H9 (cell line): ENCODE measurements around the gene CCL21. TPM values are rescaled to one million over a fixed set of nuclear protein-coding genes. Genes with fewer than 3 reads are reported as not detected.
A peak's percentile ranks its signal among the peaks of the same experiment; 100 is the strongest.

ENCODE experiments used
- DNase-seq: peaks from one replicate; pipeline ENCODE4 v3.0.0-alpha.2; 2017
- H2AFZ ChIP-seq: one replicate; pipeline ENCODE4 v1.6.1; 2013; ENCODE audit warnings: mild to moderate bottlenecking, low read length, control low read depth, moderate library complexity
- H2AK5ac ChIP-seq: 2 replicates; pipeline ENCODE4 v1.6.1; 2013; ENCODE audit warnings: low read length, control low read depth, mixed read lengths; ENCODE audit not compliant: insufficient read length
- H2BK120ac ChIP-seq: one replicate; pipeline ENCODE4 v1.6.1; 2013; ENCODE audit warnings: low read depth, mild to moderate bottlenecking, low read length, control low read depth, inconsistent platforms; ENCODE audit not compliant: poor library complexity, severe bottlenecking
- H2BK12ac ChIP-seq: 2 replicates; pipeline ENCODE4 v1.6.1; 2013; ENCODE audit warnings: low read length, control low read depth, mixed read lengths, low read depth; ENCODE audit not compliant: insufficient read length
- H2BK15ac ChIP-seq: 2 replicates; pipeline ENCODE4 v1.6.1; 2013; ENCODE audit warnings: low read depth, low read length, control low read depth
- H2BK20ac ChIP-seq: one replicate; pipeline ENCODE4 v1.6.1; 2013; ENCODE audit warnings: low read depth, mild to moderate bottlenecking, low read length, control low read depth, inconsistent platforms; ENCODE audit not compliant: poor library complexity, severe bottlenecking
- H2BK5ac ChIP-seq: 2 replicates; pipeline ENCODE4 v1.6.1; 2013; ENCODE audit warnings: low read length, control low read depth, mixed read lengths; ENCODE audit not compliant: insufficient read length
- H3K14ac ChIP-seq: 2 replicates; pipeline ENCODE4 v1.6.1; 2013; ENCODE audit warnings: low read length, control low read depth; ENCODE audit not compliant: insufficient read depth
- H3K18ac ChIP-seq: 2 replicates; pipeline ENCODE4 v1.6.1; 2013; ENCODE audit warnings: low read depth, mild to moderate bottlenecking, mixed read lengths, low read length, control low read depth; ENCODE audit not compliant: insufficient read length
- H3K23ac ChIP-seq: 2 replicates; pipeline ENCODE4 v1.6.1; 2013; ENCODE audit warnings: low read length, control low read depth, mixed read lengths, low read depth; ENCODE audit not compliant: insufficient read length
- H3K23me2 ChIP-seq: 2 replicates; pipeline ENCODE4 v1.6.1; 2013; ENCODE audit warnings: low read depth, mild to moderate bottlenecking, mixed read lengths, low read length, control low read depth; ENCODE audit not compliant: insufficient read length, poor library complexity, severe bottlenecking
- H3K27ac ChIP-seq: 2 replicates; pipeline ENCODE4 v1.5.1; 2013; ENCODE audit warnings: low read length, control low read depth, mixed read lengths, low read depth; ENCODE audit not compliant: insufficient read length
- H3K27me3 ChIP-seq: 2 replicates; pipeline ENCODE4 v1.6.1; 2013; ENCODE audit warnings: low read length, control low read depth, inconsistent platforms; ENCODE audit not compliant: insufficient read depth
- H3K4ac ChIP-seq: 2 replicates; pipeline ENCODE4 v1.6.1; 2013; ENCODE audit warnings: low read depth, mild to moderate bottlenecking, control low read depth, inconsistent platforms, low read length, moderate library complexity
- H3K4me1 ChIP-seq: 2 replicates; pipeline ENCODE4 v1.6.1; 2013; ENCODE audit warnings: low read length, control low read depth, inconsistent platforms; ENCODE audit not compliant: insufficient read depth
- H3K4me2 ChIP-seq: 2 replicates; pipeline ENCODE4 v1.6.1; 2013; ENCODE audit warnings: low read length, control low read depth, mixed read lengths; ENCODE audit not compliant: insufficient read length, insufficient read depth
- H3K56ac ChIP-seq: 2 replicates; pipeline ENCODE4 v1.6.1; 2013; ENCODE audit warnings: low read depth, mild to moderate bottlenecking, mixed read lengths, low read length, control low read depth; ENCODE audit not compliant: insufficient read length
- H3K79me1 ChIP-seq: 2 replicates; pipeline ENCODE4 v1.6.1; 2013; ENCODE audit warnings: low read depth, mild to moderate bottlenecking, moderate library complexity, low read length, control low read depth, inconsistent platforms; ENCODE audit not compliant: insufficient read depth, poor library complexity, severe bottlenecking
- H3K79me2 ChIP-seq: 2 replicates; pipeline ENCODE4 v1.6.1; 2013; ENCODE audit warnings: low read length, control low read depth, inconsistent platforms; ENCODE audit not compliant: insufficient read depth
- H3K9ac ChIP-seq: 2 replicates; pipeline ENCODE4 v1.6.1; 2013; ENCODE audit warnings: low read length, control low read depth, mixed read lengths; ENCODE audit not compliant: insufficient read length; ENCODE audit errors: extremely low read depth
- H3K9me3 ChIP-seq: one replicate; pipeline ENCODE4 v1.6.1; 2013; ENCODE audit warnings: low read depth, low read length, inconsistent platforms; ENCODE audit not compliant: control insufficient read depth
- H3T11ph ChIP-seq: one replicate; pipeline ENCODE4 v1.6.1; 2013; ENCODE audit warnings: mild to moderate bottlenecking, low read length, control low read depth, inconsistent platforms
- H4K20me1 ChIP-seq: one replicate; pipeline ENCODE4 v1.6.1; 2013; ENCODE audit not compliant: control insufficient read depth, insufficient read length, insufficient read depth
- H4K5ac ChIP-seq: 2 replicates; pipeline ENCODE4 v1.6.1; 2013; ENCODE audit warnings: low read depth, mild to moderate bottlenecking, mixed read lengths, low read length, control low read depth; ENCODE audit not compliant: insufficient read length
- H4K8ac ChIP-seq: replicated peaks from 2 replicates; pipeline ENCODE4 v1.6.1; 2013; ENCODE audit warnings: low read length, control low read depth, mixed read lengths, low read depth; ENCODE audit not compliant: insufficient read length
- H4K91ac ChIP-seq: 2 replicates; pipeline ENCODE4 v1.6.1; 2013; ENCODE audit warnings: low read depth, mild to moderate bottlenecking, moderate library complexity, mixed read lengths, low read length, control low read depth; ENCODE audit not compliant: insufficient read length
- H3K27ac Mint-ChIP-seq, 3 experiments: 2 replicates in 2 of 3; 3 replicates in 1 of 3; pipeline ENCODE4 v1.8.0; 2020 to 2021; ENCODE audit warnings: mixed read lengths in 3 of 3, mild to moderate bottlenecking in 1 of 3, moderate library complexity in 1 of 3
- H3K27me3 Mint-ChIP-seq: 2 replicates; pipeline ENCODE4 v1.8.0; 2021; ENCODE audit warnings: low read depth, mild to moderate bottlenecking, moderate library complexity, mixed read lengths
- H3K36me3 Mint-ChIP-seq, 3 experiments: 2 replicates in 2 of 3; 3 replicates in 1 of 3; pipeline ENCODE4 v1.8.0; 2020 to 2021; ENCODE audit warnings: low read depth in 3 of 3, mixed read lengths in 3 of 3; ENCODE audit not compliant: insufficient read depth in 1 of 3
- H3K4me1 Mint-ChIP-seq, 2 experiments: 2 replicates each; pipeline ENCODE4 v1.8.0; 2020; ENCODE audit warnings: mixed read lengths in 2 of 2
- H3K4me3 Mint-ChIP-seq, 2 experiments: 2 replicates in 1 of 2; 3 replicates in 1 of 2; pipeline ENCODE4 v1.8.0; 2020 to 2021; ENCODE audit warnings: mild to moderate bottlenecking in 2 of 2, mixed read lengths in 2 of 2, moderate library complexity in 1 of 2
- H3K9me3 Mint-ChIP-seq, 2 experiments: 2 replicates in 1 of 2; 3 replicates in 1 of 2; pipeline ENCODE4 v1.8.0; 2020; ENCODE audit warnings: mild to moderate bottlenecking in 2 of 2, mixed read lengths in 2 of 2, moderate library complexity in 1 of 2
- CTCF ChIP-seq: fragments of 200-600 bp; sonication (generic); conservative IDR thresholded peaks from 3 replicates; pipeline ENCODE4 v1.8.0; 2021; ENCODE audit warnings: antibody characterized with exemption, mild to moderate bottlenecking
- WGBS: extraction: QIAGEN DNeasy Blood & Tissue Kit; methylation state at CpG from one replicate; pipeline ENCODE4 v1.1.7; 2013; ENCODE audit warnings: missing lambda C conversion rate, low lambda C conversion rate, mixed read lengths; ENCODE audit not compliant: insufficient read length; ENCODE audit errors: extremely low coverage; 5-methylcytosine and 5-hydroxymethylcytosine counted together
- long read RNA-seq: library from polyadenylated mRNA; unstranded; transcript quantifications from one replicate; pipeline ENCODE4 v2.0.0, GENCODE V29; 2020
- total RNA-seq: library from RNA; stranded (reverse); gene quantifications from 2 replicates; pipeline ENCODE4 v1.2.1, GENCODE V29; 2021

CCL21 gene, protein sequence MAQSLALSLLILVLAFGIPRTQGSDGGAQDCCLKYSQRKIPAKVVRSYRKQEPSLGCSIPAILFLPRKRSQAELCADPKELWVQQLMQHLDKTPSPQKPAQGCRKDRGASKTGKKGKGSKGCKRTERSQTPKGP
- not detected in 2 replicates for total RNA-seq
- long read RNA-seq: 0 reads

DNA sequence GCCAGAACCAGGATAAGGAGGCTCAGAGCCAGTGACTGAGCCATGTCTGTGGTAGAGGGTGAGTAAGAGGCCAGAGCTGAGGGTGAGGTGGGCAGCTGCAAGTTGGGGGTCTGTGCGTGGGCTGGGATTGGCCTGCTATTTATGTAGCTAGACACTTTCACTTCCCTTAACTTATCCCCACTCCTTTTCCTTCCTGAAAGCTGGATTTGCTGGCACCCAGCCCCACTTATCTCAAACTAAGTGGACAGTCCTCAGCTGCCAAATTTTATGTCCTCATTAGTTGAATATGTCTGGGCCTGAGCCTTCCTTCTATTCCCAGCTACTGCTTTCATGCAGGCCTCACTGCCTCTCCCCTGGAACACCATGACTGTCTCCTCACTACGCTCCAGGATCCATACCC lies at the start of gene CCL21:
TSS of gene CCL21 (minus strand) at position 114 of the 400 bp plus-strand sequence. CDS start at position 44, 70 bp downstream.
- Mint-ChIP-seq H3K27me3 (peaks cover 18% of the 10 kb centered on the region), H3K27ac (peak within 1 kb of the TSS in 2 of 3 experiments; percentile 61 to 73; a peak in 2 of 7 replicates)

More for the DNA sequence above, at the start of gene CCL21:
- H4K8ac ChIP-seq: no peak within 1 kb of the TSS
- DNase-seq: no peak
- 0 out of 2 replicates have a peak within 1 kb of the TSS, but pooled peaks have one; percentile 36 for H3K14ac ChIP-seq
- no peaks in the 10 kb centered on the region for H3K27me3 ChIP-seq
- no peak within 1 kb of the TSS for H3K4me2 ChIP-seq
- TF ChIP-seq CTCF: no peak
- H2AK5ac ChIP-seq: no peak within 1 kb of the TSS
- no peak within 1 kb of the TSS for H2BK120ac ChIP-seq
- H2BK15ac ChIP-seq: no peak within 1 kb of the TSS
- H3K27ac ChIP-seq: no peak within 1 kb of the TSS
- no CpG with 5 or more reads among the region's 2 CpGs for WGBS
- H4K20me1 ChIP-seq: no peaks in the 10 kb centered on the region
- no peaks in the 10 kb centered on the region for H3K23me2 ChIP-seq
- H3K9me3 Mint-ChIP-seq: no peaks in the 10 kb centered on the region
- no peaks in the 10 kb centered on the region; a peak in 1 of 7 replicates for H3K36me3 Mint-ChIP-seq
- no peak within 1 kb of the TSS for H2BK12ac ChIP-seq
- H3K9me3 ChIP-seq: no peaks in the 10 kb centered on the region
- H3K23ac ChIP-seq: no peak within 1 kb of the TSS
- no peak within 1 kb of the TSS for H3K4me3 Mint-ChIP-seq
- no peak within 1 kb of the TSS for H4K5ac ChIP-seq
- H2BK5ac ChIP-seq: no peak within 1 kb of the TSS
- no peak within 1 kb of the TSS for H3T11ph ChIP-seq
- H2BK20ac ChIP-seq: no peak within 1 kb of the TSS
- no peak within 1 kb of the TSS for H3K56ac ChIP-seq
- H3K79me1 ChIP-seq: no peaks in the 10 kb centered on the region
- H4K91ac ChIP-seq: no peak within 1 kb of the TSS
- no peaks in the 10 kb centered on the region for H3K4me1 ChIP-seq
- H3K18ac ChIP-seq: no peak within 1 kb of the TSS
- H2AFZ ChIP-seq: no peak within 1 kb of the TSS
- no peak within 1 kb of the TSS for H3K4ac ChIP-seq
- H3K9ac ChIP-seq: no peak within 1 kb of the TSS
- no peaks in the 10 kb centered on the region for H3K4me1 Mint-ChIP-seq
- no peaks in the 10 kb centered on the region for H3K79me2 ChIP-seq
